ENCODE results near the gene DOCK6.

DNA sequence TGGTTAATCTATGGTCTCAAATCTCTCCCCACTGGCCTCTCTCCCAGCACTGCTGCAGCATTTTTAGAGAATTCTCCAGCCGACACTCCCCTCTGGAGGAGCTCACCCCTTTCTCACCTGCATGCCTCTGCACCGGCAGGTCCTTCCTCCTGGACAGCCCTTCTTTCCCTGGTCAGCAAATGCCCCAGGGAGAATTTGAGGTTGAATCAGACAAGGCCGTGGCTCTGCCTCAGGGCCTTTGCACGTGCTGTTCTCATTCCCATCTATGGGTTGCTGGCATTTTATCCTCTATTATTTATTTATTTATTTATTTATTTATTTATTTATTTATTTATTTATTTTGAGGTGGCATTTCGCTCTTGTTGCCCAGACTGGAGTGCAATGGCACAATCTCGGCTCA is 1.4 kb upstream of the DOCK6 start:
- TF ChIP-seq, protein P1, sequence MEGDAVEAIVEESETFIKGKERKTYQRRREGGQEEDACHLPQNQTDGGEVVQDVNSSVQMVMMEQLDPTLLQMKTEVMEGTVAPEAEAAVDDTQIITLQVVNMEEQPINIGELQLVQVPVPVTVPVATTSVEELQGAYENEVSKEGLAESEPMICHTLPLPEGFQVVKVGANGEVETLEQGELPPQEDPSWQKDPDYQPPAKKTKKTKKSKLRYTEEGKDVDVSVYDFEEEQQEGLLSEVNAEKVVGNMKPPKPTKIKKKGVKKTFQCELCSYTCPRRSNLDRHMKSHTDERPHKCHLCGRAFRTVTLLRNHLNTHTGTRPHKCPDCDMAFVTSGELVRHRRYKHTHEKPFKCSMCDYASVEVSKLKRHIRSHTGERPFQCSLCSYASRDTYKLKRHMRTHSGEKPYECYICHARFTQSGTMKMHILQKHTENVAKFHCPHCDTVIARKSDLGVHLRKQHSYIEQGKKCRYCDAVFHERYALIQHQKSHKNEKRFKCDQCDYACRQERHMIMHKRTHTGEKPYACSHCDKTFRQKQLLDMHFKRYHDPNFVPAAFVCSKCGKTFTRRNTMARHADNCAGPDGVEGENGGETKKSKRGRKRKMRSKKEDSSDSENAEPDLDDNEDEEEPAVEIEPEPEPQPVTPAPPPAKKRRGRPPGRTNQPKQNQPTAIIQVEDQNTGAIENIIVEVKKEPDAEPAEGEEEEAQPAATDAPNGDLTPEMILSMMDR (IDR thresholded peaks at IDR 0.05; ENCODE audit: poor library complexity, severe bottlenecking), result no peak
- TF ChIP-seq SMC3 (conservative IDR thresholded peaks at IDR 0.05; ENCODE audit: poor library complexity) (no peak), POLR2AphosphoS5 (IDR thresholded peaks at IDR 0.05) (no peak), EP300 (conservative IDR thresholded peaks at IDR 0.05; ENCODE audit: poor library complexity, severe bottlenecking) (no peak), EZH2 (IDR thresholded peaks at IDR 0.05; ENCODE audit: borderline replicate concordance, insufficient read depth, low read length, poor library complexity, severe bottlenecking) (no peak), MXI1 (conservative IDR thresholded peaks at IDR 0.05; ENCODE audit: poor library complexity, severe bottlenecking) (no peak), RAD21 (conservative IDR thresholded peaks at IDR 0.05) (no peak)

Data from neural cell (in vitro differentiated cells).